Superior temporal gyrus (tissue), 1 donor: ENCODE measurements around the gene DOCK2.

ENCODE experiments used
- DNase-seq: peaks from one replicate; pipeline ENCODE4 v3.0.0-alpha.2; 2016; ENCODE audit errors: extremely low spot score

Gene DOCK2

GRCh38 chr5:169691471-169691870 is 54.4 kb downstream of the DOCK2 start:
- DNase-seq: no peak

GRCh38 chr5:169694091-169694625 is 57.1 kb downstream of the DOCK2 start:
- no peak for DNase-seq

GRCh38 chr5:169695025-169695625 is 58.0 kb downstream of the DOCK2 start:
- DNase-seq: no peak

GRCh38 chr5:169695919-169696490 is 58.9 kb downstream of the DOCK2 start:
- DNase-seq: no peak

GRCh38 chr5:169696621-169697510 is 59.8 kb downstream of the DOCK2 start:
- DNase-seq: no peak

- no peak for DNase-seq
These were observed 60.4 kb downstream of the DOCK2 start for GRCh38 chr5:169697511-169697890.

- no peak for DNase-seq
These were observed 60.9 kb downstream of the DOCK2 start for GRCh38 chr5:169697976-169698375.

- DNase-seq: no peak
These were observed 63.5 kb downstream of the DOCK2 start for GRCh38 chr5:169700611-169701010.

- peak; percentile 83 for DNase-seq
These were observed 64.9 kb downstream of the DOCK2 start for GRCh38 chr5:169701910-169702451.

- no peak for DNase-seq
These were observed 65.8 kb downstream of the DOCK2 start for GRCh38 chr5:169702693-169703481.

GRCh38 chr5:169703813-169704212 is 66.7 kb downstream of the DOCK2 start:
- no peak for DNase-seq

- DNase-seq: no peak
These were observed 68.2 kb downstream of the DOCK2 start for GRCh38 chr5:169705322-169705721.

- no peak for DNase-seq
These were observed 69.0 kb downstream of the DOCK2 start for GRCh38 chr5:169706071-169706470.

GRCh38 chr5:169706758-169707450 is 69.8 kb downstream of the DOCK2 start:
- no peak for DNase-seq

GRCh38 chr5:169707686-169708085 is 70.6 kb downstream of the DOCK2 start:
- no peak for DNase-seq

GRCh38 chr5:169710675-169711074 is 73.6 kb downstream of the DOCK2 start:
- DNase-seq: peak; percentile 71

- no peak for DNase-seq
These were observed 74.6 kb downstream of the DOCK2 start for GRCh38 chr5:169711551-169712225.

- no peak for DNase-seq
These were observed 75.4 kb downstream of the DOCK2 start for GRCh38 chr5:169712428-169712827.

GRCh38 chr5:169716287-169716686 is 79.2 kb downstream of the DOCK2 start:
- DNase-seq: no peak

GRCh38 chr5:169717288-169717687 is 80.2 kb downstream of the DOCK2 start:
- no peak for DNase-seq
